Neuronal stem cell (in vitro differentiated cells): ENCODE data around the gene KATNB1.

Experiments
- DNase-seq: peaks from one replicate; pipeline ENCODE4 v3.0.0-alpha.2; 2013; ENCODE audit warnings: low spot score
- H2AFZ ChIP-seq: one replicate; pipeline ENCODE4 v1.6.1; 2013; ENCODE audit warnings: mild to moderate bottlenecking, low read length, inconsistent platforms
- H2AK5ac ChIP-seq: 2 replicates; pipeline ENCODE4 v1.6.1; 2013; ENCODE audit warnings: low read depth, mild to moderate bottlenecking, inconsistent platforms, low read length, moderate library complexity, mixed read lengths
- H2BK120ac ChIP-seq: 2 replicates; pipeline ENCODE4 v1.6.1; 2013; ENCODE audit warnings: low read depth, mild to moderate bottlenecking, inconsistent platforms, low read length, moderate library complexity, mixed read lengths
- H2BK12ac ChIP-seq: one replicate; pipeline ENCODE4 v1.6.1; 2013; ENCODE audit warnings: low read length, inconsistent platforms
- H2BK15ac ChIP-seq: 2 replicates; pipeline ENCODE4 v1.6.1; 2013; ENCODE audit warnings: mild to moderate bottlenecking, low read length, inconsistent platforms, mixed read lengths
- H2BK5ac ChIP-seq: one replicate; pipeline ENCODE4 v1.6.1; 2013; ENCODE audit warnings: inconsistent platforms, mild to moderate bottlenecking, low read length, moderate library complexity
- H3K14ac ChIP-seq: one replicate; pipeline ENCODE4 v1.6.1; 2013; ENCODE audit warnings: low read length, inconsistent platforms
- H3K18ac ChIP-seq: 2 replicates; pipeline ENCODE4 v1.6.1; 2013; ENCODE audit warnings: low read length, inconsistent platforms
- H3K23ac ChIP-seq: 2 replicates; pipeline ENCODE4 v1.6.1; 2013; ENCODE audit warnings: low read depth, mild to moderate bottlenecking, mixed read lengths, low read length, inconsistent platforms; ENCODE audit not compliant: poor library complexity
- H3K27ac ChIP-seq: replicated peaks from 3 replicates; pipeline ENCODE4 v1.5.1; 2013; ENCODE audit warnings: low read length, inconsistent platforms
- H3K27me3 ChIP-seq, 3 experiments: 2 replicates each; pipeline ENCODE4 v1.6.1; 2013; ENCODE audit warnings: low read length in 3 of 3, mild to moderate bottlenecking in 2 of 3, inconsistent platforms in 1 of 3, low read depth in 1 of 3, mixed read lengths in 1 of 3, moderate library complexity in 1 of 3; ENCODE audit not compliant: control insufficient read depth in 3 of 3, insufficient read depth in 3 of 3
- H3K36me3 ChIP-seq, 2 donors: replicated peaks in 1 of 2; 2 replicates each; pipeline ENCODE4 v1.6.1; 2013; ENCODE audit warnings: low read length in 2 of 2; ENCODE audit not compliant: control insufficient read depth in 2 of 2, insufficient read depth in 2 of 2
- H3K4ac ChIP-seq: 2 replicates; pipeline ENCODE4 v1.6.1; 2013; ENCODE audit warnings: inconsistent platforms, mild to moderate bottlenecking, low read length, moderate library complexity
- H3K4me1 ChIP-seq, 2 donors: 1 replicate in 1 of 2; 2 replicates in 1 of 2; pipeline ENCODE4 v1.6.1; 2013; ENCODE audit warnings: low read length in 2 of 2, low read depth in 1 of 2; ENCODE audit not compliant: control insufficient read depth in 2 of 2, insufficient read depth in 1 of 2
- H3K4me2 ChIP-seq: one replicate; pipeline ENCODE4 v1.6.1; 2013; ENCODE audit warnings: mild to moderate bottlenecking, low read length, inconsistent platforms; ENCODE audit not compliant: insufficient read depth, poor library complexity, severe bottlenecking
- H3K4me3 ChIP-seq, 2 donors: 2 replicates each; pipeline ENCODE4 v1.5.1; 2013; ENCODE audit warnings: low read length in 2 of 2, mild to moderate bottlenecking in 2 of 2, inconsistent platforms in 1 of 2, moderate library complexity in 1 of 2
- H3K79me1 ChIP-seq: one replicate; pipeline ENCODE4 v1.6.1; 2013; ENCODE audit warnings: low read depth, mild to moderate bottlenecking, inconsistent platforms, low read length, moderate library complexity
- H3K9ac ChIP-seq: one replicate; pipeline ENCODE4 v1.6.1; 2013; ENCODE audit warnings: mild to moderate bottlenecking, low read depth, low read length, inconsistent platforms; ENCODE audit not compliant: poor library complexity
- H3K9me3 ChIP-seq, 2 donors: replicated peaks in 1 of 2; 2 replicates each; pipeline versions ENCODE3 to v1.6.1; 2013; ENCODE audit warnings: low read length in 2 of 2, mild to moderate bottlenecking in 2 of 2, inconsistent platforms in 1 of 2, low read depth in 1 of 2, mixed read lengths in 1 of 2, moderate library complexity in 1 of 2; ENCODE audit not compliant: control insufficient read depth in 2 of 2, insufficient read depth in 1 of 2
- H4K8ac ChIP-seq: one replicate; pipeline ENCODE4 v1.6.1; 2013; ENCODE audit warnings: low read depth, mild to moderate bottlenecking, inconsistent platforms, low read length, moderate library complexity
- H4K91ac ChIP-seq: one replicate; pipeline ENCODE4 v1.6.1; 2013; ENCODE audit warnings: low read length, low read depth, mild to moderate bottlenecking, inconsistent platforms; ENCODE audit not compliant: poor library complexity
- WGBS, 2 donors: extraction: QIAGEN DNeasy Blood & Tissue Kit; methylation state at CpG; one replicate each; pipeline ENCODE4 v1.1.7; 2013; ENCODE audit warnings: missing lambda C conversion rate in 2 of 2, mixed read lengths in 1 of 2; ENCODE audit not compliant: insufficient read length in 2 of 2, insufficient replicate concordance in 1 of 2; ENCODE audit errors: extremely low coverage in 2 of 2; 5-methylcytosine and 5-hydroxymethylcytosine counted together

Gene KATNB1

GRCh38 chr16:57785385-57785784 lies 49.8 kb downstream of the KATNB1 start:
- H2BK15ac ChIP-seq = peak overlapping the region; percentile 12
- H3K4ac ChIP-seq = no peak overlapping the region
- H3K14ac ChIP-seq = no peak overlapping the region
- no peak overlapping the region for H3K4me2 ChIP-seq
- H3K9ac ChIP-seq = no peak overlapping the region
- no peak overlapping the region for H2BK12ac ChIP-seq
- H3K4me3 ChIP-seq = no peak overlapping the region
- H2BK120ac ChIP-seq = no peak overlapping the region
- no peaks in the 10 kb centered on the region for H3K36me3 ChIP-seq
- H4K8ac ChIP-seq = no peak overlapping the region
- no peak overlapping the region for H3K27ac ChIP-seq
- DNase-seq = no peak
- H3K27me3 ChIP-seq = no peaks in the 10 kb centered on the region
- H3K23ac ChIP-seq = no peak overlapping the region
- H2BK5ac ChIP-seq = no peak overlapping the region
- H3K18ac ChIP-seq = peak overlapping the region; percentile 53
- H3K79me1 ChIP-seq = peaks cover 1% of the 10 kb centered on the region
- no peak overlapping the region for H4K91ac ChIP-seq
- H3K9me3 ChIP-seq = no peaks in the 10 kb centered on the region
- H2AK5ac ChIP-seq = no peak overlapping the region
- no CpG with 5 or more reads among the region's 10 CpGs for WGBS, 2 donors
- H3K4me1 ChIP-seq = peaks cover 0 to 4% of the 10 kb centered on the region in 2 donors
- H2AFZ ChIP-seq = no peak overlapping the region

DNA sequence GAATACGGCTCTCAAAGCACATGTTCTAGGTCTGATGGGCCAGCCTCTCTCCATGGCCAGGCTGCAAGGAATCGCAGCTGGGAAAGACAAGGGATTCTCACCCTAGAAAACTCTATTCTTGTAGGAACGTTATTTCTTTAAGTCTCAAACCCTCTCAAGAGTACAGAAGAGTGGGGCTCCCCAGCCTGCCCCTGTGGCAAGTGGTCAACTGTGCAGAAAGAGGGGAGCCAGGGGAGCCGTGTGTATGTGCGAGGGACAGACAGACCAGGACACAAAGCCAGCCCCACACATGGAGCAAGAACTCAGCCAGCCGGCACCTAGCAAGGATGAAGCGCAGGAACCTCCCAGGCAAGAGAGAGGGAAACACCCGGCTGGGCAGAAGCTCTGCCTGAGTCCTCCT lies 50.4 kb downstream of the KATNB1 start:
- Histone ChIP-seq H2AK5ac (peak overlapping the region; percentile 12), H3K14ac (peak overlapping the region; percentile 65), H3K27me3 (no peaks in the 10 kb centered on the region), H3K36me3 (no peaks in the 10 kb centered on the region), H3K4ac (no peak overlapping the region), H3K4me2 (no peak overlapping the region), H2BK12ac (peak overlapping the region; percentile 53), H2BK5ac (peak overlapping the region; percentile 72), H2BK120ac (no peak overlapping the region), H2BK15ac (no peak overlapping the region), H3K23ac (no peak overlapping the region), H3K27ac (no peak overlapping the region), H3K9me3 (no peaks in the 10 kb centered on the region), H3K79me1 (peaks cover 1% of the 10 kb centered on the region), H3K4me1 (peaks cover 0 to 4% of the 10 kb centered on the region in 2 donors), H2AFZ (no peak overlapping the region), H4K91ac (no peak overlapping the region), H3K9ac (no peak overlapping the region), H3K18ac (peak overlapping the region; percentile 68), H3K4me3 (no peak overlapping the region), H4K8ac (no peak overlapping the region)
- DNase-seq = no peak
- no CpG with 5 or more reads among the region's 8 CpGs for WGBS, 2 donors

GRCh38 chr16:57786632-57787518 lies 51.3 kb downstream of the KATNB1 start:
- no CpG with 5 or more reads among the region's 26 CpGs for WGBS, 2 donors
- no peak overlapping the region for H2AFZ ChIP-seq
- H3K4me3 ChIP-seq = no peak overlapping the region
- H3K4ac ChIP-seq = no peak overlapping the region
- peak overlapping the region; percentile 79 for H2BK15ac ChIP-seq
- H4K8ac ChIP-seq = no peak overlapping the region
- peaks cover 0 to 4% of the 10 kb centered on the region in 2 donors for H3K4me1 ChIP-seq
- H2BK12ac ChIP-seq = no peak overlapping the region
- H3K79me1 ChIP-seq = peaks cover 1% of the 10 kb centered on the region
- peak overlapping the region; percentile 72 for H2BK5ac ChIP-seq
- H3K9ac ChIP-seq = no peak overlapping the region
- no peak overlapping the region for H2BK120ac ChIP-seq
- H3K36me3 ChIP-seq = no peaks in the 10 kb centered on the region
- no peak overlapping the region for H3K4me2 ChIP-seq
- no peak for DNase-seq
- H3K27me3 ChIP-seq = no peaks in the 10 kb centered on the region
- no peak overlapping the region for H3K27ac ChIP-seq
- peak overlapping the region; percentile 44 for H3K18ac ChIP-seq
- H3K23ac ChIP-seq = peak overlapping the region; percentile 90
- no peaks in the 10 kb centered on the region for H3K9me3 ChIP-seq
- no peak overlapping the region for H4K91ac ChIP-seq
- H3K14ac ChIP-seq = peak overlapping the region; percentile 47
- peak overlapping the region; percentile 67 for H2AK5ac ChIP-seq

DNA sequence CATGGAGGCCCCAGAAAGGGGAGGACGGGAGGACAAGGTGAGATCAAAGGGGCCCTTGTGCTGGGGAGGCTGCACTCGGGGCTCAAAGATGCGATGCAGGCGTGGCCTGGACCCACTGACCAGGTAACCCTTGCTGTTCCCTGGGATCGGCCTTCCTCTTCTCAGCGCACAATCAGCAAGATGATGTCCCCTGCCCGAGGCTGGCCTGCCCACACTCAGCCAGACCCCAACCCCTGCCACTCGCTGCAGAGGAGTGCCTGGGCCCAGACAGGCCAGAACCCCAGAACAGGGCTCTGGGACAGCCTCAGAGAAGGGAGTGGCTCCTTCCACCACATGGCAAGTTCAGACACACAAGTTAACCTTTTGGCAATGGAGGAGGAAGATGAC lies 51.9 kb downstream of the KATNB1 start:
- no peak overlapping the region for H2BK120ac ChIP-seq
- H2AK5ac ChIP-seq = peak overlapping the region; percentile 32
- no peak overlapping the region for H3K4ac ChIP-seq
- H3K36me3 ChIP-seq = no peaks in the 10 kb centered on the region
- H2BK15ac ChIP-seq = no peak overlapping the region
- no peak overlapping the region for H3K9ac ChIP-seq
- WGBS, 2 donors = no CpG with 5 or more reads among the region's 8 CpGs
- no peak overlapping the region for H2BK5ac ChIP-seq
- no peak overlapping the region for H2AFZ ChIP-seq
- no peak overlapping the region for H4K91ac ChIP-seq
- H3K14ac ChIP-seq = no peak overlapping the region
- H3K27me3 ChIP-seq = no peaks in the 10 kb centered on the region
- no peak overlapping the region for H3K4me2 ChIP-seq
- H3K9me3 ChIP-seq = no peaks in the 10 kb centered on the region
- H4K8ac ChIP-seq = no peak overlapping the region
- H3K27ac ChIP-seq = no peak overlapping the region
- peaks cover 1% of the 10 kb centered on the region for H3K79me1 ChIP-seq
- H3K4me3 ChIP-seq = no peak overlapping the region
- no peak overlapping the region for H3K23ac ChIP-seq
- no peak overlapping the region for H2BK12ac ChIP-seq
- no peak for DNase-seq
- peaks cover 0 to 4% of the 10 kb centered on the region in 2 donors for H3K4me1 ChIP-seq
- peak overlapping the region; percentile 54 for H3K18ac ChIP-seq
